HG02852 (cell line): ENCODE data around the gene ING4.

Experiments
- ATAC-seq: cut with Tn5 transposase; IDR thresholded peaks from one replicate; pipeline ENCODE4 v1.9.1; 2021; ENCODE audit warnings: mild to moderate bottlenecking, moderate library complexity; ENCODE audit not compliant: unreplicated experiment

Gene ING4

GRCh38 chr12:6688999-6689882 is 26.3 kb upstream of the ING4 start, which contains the start of gene ZNF384:
Gene ZNF384 (minus strand): TSS chr12:6689375. CDS start chr12:6679520, 9,855 bp downstream.
- peak; percentile 85 for ATAC-seq

- ATAC-seq: no peak
Observed at GRCh38 chr12:6688543-6688998, 25.7 kb upstream of the ING4 start.

GRCh38 chr12:6685814-6686213 is 22.9 kb upstream of the ING4 start:
- ATAC-seq: no peak

GRCh38 chr12:6684609-6685008 is 21.7 kb upstream of the ING4 start:
- no peak for ATAC-seq

GRCh38 chr12:6676962-6677361 is 14.0 kb upstream of the ING4 start:
- ATAC-seq: no peak

GRCh38 chr12:6672143-6672542 is 9.2 kb upstream of the ING4 start:
- ATAC-seq: no peak

GRCh38 chr12:6667559-6668210 is 4.8 kb upstream of the ING4 start:
- ATAC-seq: no peak

GRCh38 chr12:6666211-6666610 is 3.3 kb upstream of the ING4 start:
- no peak for ATAC-seq

GRCh38 chr12:6664902-6665301 is 2.0 kb upstream of the ING4 start:
- ATAC-seq: no peak

- no peak for ATAC-seq
Observed at GRCh38 chr12:6662602-6662905, 365 bp downstream of the ING4 start.

- ATAC-seq: no peak
Observed at GRCh38 chr12:6653987-6654386, 8.9 kb downstream of the ING4 start.

GRCh38 chr12:6653342-6653741 is 9.6 kb downstream of the ING4 start:
- no peak for ATAC-seq

GRCh38 chr12:6652391-6652790 is 10.5 kb downstream of the ING4 start:
- no peak for ATAC-seq

- no peak for ATAC-seq
Observed at GRCh38 chr12:6650832-6651231, 12.1 kb downstream of the ING4 start.

GRCh38 chr12:6647083-6647604 is 15.8 kb downstream of the ING4 start, which contains the start of gene ACRBP:
Gene ACRBP (minus strand): TSS chr12:6647432. CDS start chr12:6647366, 66 bp downstream.
- ATAC-seq: peak; percentile 44

GRCh38 chr12:6646276-6647082 is 16.4 kb downstream of the ING4 start:
- ATAC-seq: no peak

GRCh38 chr12:6644903-6645302 is 18.0 kb downstream of the ING4 start:
- ATAC-seq: no peak

- ATAC-seq: no peak
Observed at GRCh38 chr12:6644257-6644596, 18.7 kb downstream of the ING4 start.

- no peak for ATAC-seq
Observed at GRCh38 chr12:6643569-6644256, 19.2 kb downstream of the ING4 start.

GRCh38 chr12:6641131-6641530 is 21.8 kb downstream of the ING4 start:
- ATAC-seq: no peak

GRCh38 chr12:6640497-6640896 is 22.4 kb downstream of the ING4 start:
- no peak for ATAC-seq
